B cell (primary cell): Measurements from ENCODE around the gene MPZL2. TPM values are rescaled to one million over a fixed set of nuclear protein-coding genes. Genes with fewer than 3 reads are reported as not detected.
"Not testable (repeated sequence)": the region's sequence is repeated elsewhere in the genome, so short reads cannot be mapped to it uniquely, and the experiment has no call there.

ENCODE experiments used
- ATAC-seq: fragments of 200-7000 bp; cut with Tn5 transposase; one replicate; pipeline ENCODE4 v1.10.0; 2021; ENCODE audit warnings: low read depth, mild to moderate bottlenecking, moderate number of reproducible peaks, moderate library complexity
- CTCF ChIA-PET: fragments of 350-600 bp; sonication (Branson Sonifier 250); formaldehyde crosslinking; loops from one replicate; lab custom pipeline; 2021; ENCODE audit warnings: antibody characterized with exemption, inconsistent platforms; lab: Charles Lee
- POLR2A ChIA-PET: fragments of 350-600 bp; sonication (Branson Sonifier 250); formaldehyde crosslinking; loops from one replicate; lab custom pipeline; 2021; ENCODE audit warnings: antibody characterized with exemption; lab: Charles Lee
- DNase-seq: peaks from one replicate; pipeline ENCODE4 v3.0.0; 2013
- H2AFZ ChIP-seq: 2 replicates; pipeline ENCODE4 v1.6.1; 2012; ENCODE audit warnings: mild to moderate bottlenecking, low read depth, low read length; ENCODE audit not compliant: insufficient read depth, poor library complexity, severe bottlenecking
- H3K27ac ChIP-seq, 2 donors: 1 replicate in 1 of 2; 2 replicates in 1 of 2; pipeline ENCODE4 v1.5.1; 2012 to 2013; ENCODE audit warnings: low read length in 2 of 2, mild to moderate bottlenecking in 2 of 2, moderate library complexity in 1 of 2
- H3K27me3 ChIP-seq, 4 experiments: fragments of 200-600 bp in 1 of 4; sonication (generic) in 1 of 4; replicated peaks in 1 of 4; 1 replicate in 2 of 4; 2 replicates in 2 of 4; pipeline versions ENCODE4 v1.6.1 to v1.7.0; 2013 to 2016; ENCODE audit warnings: low read length in 3 of 4, mild to moderate bottlenecking in 2 of 4, mixed read lengths in 1 of 4, moderate library complexity in 1 of 4; ENCODE audit not compliant: insufficient read depth in 4 of 4, control insufficient read depth in 3 of 4; ENCODE audit errors: control extremely low read depth in 1 of 4
- H3K36me3 ChIP-seq, 2 experiments: replicated peaks in 1 of 2; 1 replicate in 1 of 2; 2 replicates in 1 of 2; pipeline versions ENCODE4 v1.6.1 to v1.7.1; 2013; ENCODE audit warnings: low read length in 1 of 2; ENCODE audit not compliant: insufficient read depth in 2 of 2, control insufficient read depth in 1 of 2; ENCODE audit errors: control extremely low read depth in 1 of 2, extremely low read depth in 1 of 2
- H3K4me1 ChIP-seq, 2 donors: fragments of 200-600 bp in 1 of 2; sonication (generic) in 1 of 2; 1 replicate in 1 of 2; 2 replicates in 1 of 2; pipeline versions ENCODE4 v1.5.1 to v1.6.1; 2013 to 2017; ENCODE audit warnings: low read length in 2 of 2; ENCODE audit not compliant: control insufficient read depth in 2 of 2, insufficient read depth in 2 of 2
- H3K4me2 ChIP-seq: replicated peaks from 2 replicates; pipeline ENCODE3; 2012; ENCODE audit warnings: mild to moderate bottlenecking, low read depth, low read length; ENCODE audit not compliant: poor library complexity, severe bottlenecking
- H3K4me3 ChIP-seq, 5 experiments: fragments of 200-600 bp in 1 of 5; sonication (generic) in 1 of 5; 1 replicate in 3 of 5; 2 replicates in 2 of 5; pipeline versions ENCODE4 v1.5.1 to v1.7.0; 2011 to 2016; ENCODE audit warnings: low read length in 4 of 5, mild to moderate bottlenecking in 4 of 5, low read depth in 2 of 5, control low read depth in 1 of 5, moderate library complexity in 1 of 5; ENCODE audit not compliant: insufficient read depth in 1 of 5; ENCODE audit errors: control extremely low read depth in 1 of 5, extremely low read depth in 1 of 5
- H3K79me2 ChIP-seq: fragments of 200-600 bp; sonication (generic); one replicate; pipeline ENCODE4 v1.6.0; 2016; ENCODE audit warnings: low read length; ENCODE audit not compliant: control insufficient read depth, insufficient read depth
- H3K9ac ChIP-seq: fragments of 200-600 bp; sonication (generic); 2 replicates; pipeline ENCODE4 v1.6.1; 2017; ENCODE audit warnings: mild to moderate bottlenecking, low read length, moderate library complexity
- H3K9me3 ChIP-seq, 3 donors: one replicate each; pipeline versions ENCODE4 v1.6.1 to v1.7.1; 2013; ENCODE audit warnings: low read length in 2 of 3; ENCODE audit not compliant: control insufficient read depth in 2 of 3, insufficient read depth in 1 of 3; ENCODE audit errors: control extremely low read depth in 1 of 3
- H4K20me1 ChIP-seq: 2 replicates; pipeline ENCODE4 v1.6.0; 2012; ENCODE audit warnings: mild to moderate bottlenecking, low read length; ENCODE audit not compliant: insufficient read depth, control insufficient read depth, poor library complexity, severe bottlenecking
- H3K27ac Mint-ChIP-seq: one replicate; pipeline ENCODE4 v1.8.0; 2021; ENCODE audit warnings: mixed read lengths
- H3K27me3 Mint-ChIP-seq: one replicate; pipeline ENCODE4 v1.8.0; 2021; ENCODE audit warnings: mixed read lengths
- H3K4me1 Mint-ChIP-seq: one replicate; pipeline ENCODE4 v1.8.0; 2021; ENCODE audit warnings: mixed read lengths
- H3K4me3 Mint-ChIP-seq: one replicate; pipeline ENCODE4 v1.8.0; 2021; ENCODE audit warnings: mixed read lengths
- H3K9me3 Mint-ChIP-seq: one replicate; pipeline ENCODE4 v1.8.0; 2022; ENCODE audit warnings: mixed read lengths; ENCODE audit not compliant: insufficient read depth
- EZH2 ChIP-seq: IDR thresholded peaks from 2 replicates; pipeline ENCODE4 v1.6.1; 2012; ENCODE audit warnings: borderline replicate concordance, low read depth, mild to moderate bottlenecking, moderate library complexity, low read length; ENCODE audit not compliant: insufficient read depth, poor library complexity, severe bottlenecking
- WGBS: methylation state at CpG from one replicate; pipeline ENCODE4 v1.1.5; 2013; ENCODE audit warnings: missing lambda C conversion rate; ENCODE audit not compliant: insufficient coverage; 5-methylcytosine and 5-hydroxymethylcytosine counted together
- intact Hi-C: fragments of 100-400 bp; cut with micrococcal nuclease; formaldehyde crosslinking; loops from one replicate; pipeline ENCODE4 v1.10.0; 2022
- polyA plus RNA-seq: library from polyadenylated mRNA; depleted of rRNA; stranded (reverse); fragments of >200 nt; gene quantifications from 2 replicates; pipeline ENCODE4 v1.2.3, GENCODE V29; 2012
- total RNA-seq, 2 donors: library from RNA; stranded (reverse); fragments of 120-200 nt in 1 of 2; gene quantifications; 1 replicate in 1 of 2; 2 replicates in 1 of 2; pipeline versions ENCODE4 v1.2.3 to v1.2.4, GENCODE V29; 2013 to 2022
- TF ChIP-seq, protein P1 (sequence below): fragments of 200-600 bp; IDR thresholded peaks from one replicate; pipeline ENCODE4 v1.8.0; 2022; ENCODE audit warnings: antibody characterized with exemption, mild to moderate bottlenecking

Gene MPZL2
- total and polyA plus RNA-seq, 2 donors (not counting 1 experiment from before 2014, with no cell fraction given) = 1.2 TPM; not detected in 1

DNA sequence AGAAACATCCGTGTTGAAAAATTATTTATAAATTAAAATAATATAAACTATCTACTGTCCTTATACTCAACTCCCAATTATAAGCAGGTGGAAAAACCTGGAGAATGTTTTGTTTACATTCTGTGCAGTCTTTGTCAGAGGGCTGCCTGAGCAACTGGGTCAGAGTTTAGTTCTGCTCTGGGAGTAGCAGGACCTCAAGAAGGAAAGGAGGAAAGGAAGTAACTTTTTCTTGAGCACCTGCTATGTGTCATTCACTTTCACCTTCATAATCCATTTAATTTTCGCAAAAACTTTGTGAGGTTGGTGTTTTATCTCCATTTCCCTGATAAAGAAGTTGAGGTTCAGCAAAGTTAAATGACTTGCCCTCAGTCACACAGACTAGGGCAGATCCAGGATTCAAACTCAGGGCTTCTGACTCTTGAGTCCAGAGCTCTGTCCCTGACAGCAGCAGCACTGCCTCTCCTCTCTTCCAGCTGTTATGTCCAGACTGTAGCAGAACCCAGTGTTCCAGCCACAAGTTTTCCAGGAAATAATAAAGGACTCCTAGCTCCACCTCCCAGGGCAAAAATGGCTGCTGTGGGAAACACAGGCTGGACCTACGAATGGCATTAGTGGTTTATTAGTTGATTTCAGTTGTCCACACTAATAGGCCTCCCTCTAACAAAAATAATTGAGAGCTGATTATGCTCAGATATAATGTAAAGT, 46.8 kb upstream of the MPZL2 start:
- ATAC-seq = no peak
- intact Hi-C loops = no loop called here
- H3K4me2 ChIP-seq = no peak overlapping the region
- H3K27me3 ChIP-seq = no peaks in the 10 kb centered on the region
- Mint-ChIP-seq H3K4me3 (no peak overlapping the region), H3K27ac (no peak overlapping the region), H3K27me3 (no peaks in the 10 kb centered on the region), H3K4me1 (peaks cover 26% of the 10 kb centered on the region), H3K9me3 (peaks cover 3% of the 10 kb centered on the region)
- no peak overlapping the region for H3K9ac ChIP-seq
- no peak overlapping the region for H2AFZ ChIP-seq
- peaks cover 17 to 30% of the 10 kb centered on the region in 2 donors for H3K4me1 ChIP-seq
- no peak overlapping the region for H3K4me3 ChIP-seq
- POLR2A ChIA-PET = no interaction called here
- no CpG with 5 or more reads among the region's 3 CpGs for WGBS
- H3K9me3 ChIP-seq = no peaks in the 10 kb centered on the region
- TF ChIP-seq EZH2 = no peak
- TF ChIP-seq, protein P1, sequence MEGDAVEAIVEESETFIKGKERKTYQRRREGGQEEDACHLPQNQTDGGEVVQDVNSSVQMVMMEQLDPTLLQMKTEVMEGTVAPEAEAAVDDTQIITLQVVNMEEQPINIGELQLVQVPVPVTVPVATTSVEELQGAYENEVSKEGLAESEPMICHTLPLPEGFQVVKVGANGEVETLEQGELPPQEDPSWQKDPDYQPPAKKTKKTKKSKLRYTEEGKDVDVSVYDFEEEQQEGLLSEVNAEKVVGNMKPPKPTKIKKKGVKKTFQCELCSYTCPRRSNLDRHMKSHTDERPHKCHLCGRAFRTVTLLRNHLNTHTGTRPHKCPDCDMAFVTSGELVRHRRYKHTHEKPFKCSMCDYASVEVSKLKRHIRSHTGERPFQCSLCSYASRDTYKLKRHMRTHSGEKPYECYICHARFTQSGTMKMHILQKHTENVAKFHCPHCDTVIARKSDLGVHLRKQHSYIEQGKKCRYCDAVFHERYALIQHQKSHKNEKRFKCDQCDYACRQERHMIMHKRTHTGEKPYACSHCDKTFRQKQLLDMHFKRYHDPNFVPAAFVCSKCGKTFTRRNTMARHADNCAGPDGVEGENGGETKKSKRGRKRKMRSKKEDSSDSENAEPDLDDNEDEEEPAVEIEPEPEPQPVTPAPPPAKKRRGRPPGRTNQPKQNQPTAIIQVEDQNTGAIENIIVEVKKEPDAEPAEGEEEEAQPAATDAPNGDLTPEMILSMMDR = no peak
- no peak overlapping the region for H3K27ac ChIP-seq
- CTCF ChIA-PET = no interaction called here
- H3K79me2 ChIP-seq = no peaks in the 10 kb centered on the region
- no peaks in the 10 kb centered on the region for H4K20me1 ChIP-seq
- no peak for DNase-seq
- H3K36me3 ChIP-seq = no peaks in the 10 kb centered on the region

DNA sequence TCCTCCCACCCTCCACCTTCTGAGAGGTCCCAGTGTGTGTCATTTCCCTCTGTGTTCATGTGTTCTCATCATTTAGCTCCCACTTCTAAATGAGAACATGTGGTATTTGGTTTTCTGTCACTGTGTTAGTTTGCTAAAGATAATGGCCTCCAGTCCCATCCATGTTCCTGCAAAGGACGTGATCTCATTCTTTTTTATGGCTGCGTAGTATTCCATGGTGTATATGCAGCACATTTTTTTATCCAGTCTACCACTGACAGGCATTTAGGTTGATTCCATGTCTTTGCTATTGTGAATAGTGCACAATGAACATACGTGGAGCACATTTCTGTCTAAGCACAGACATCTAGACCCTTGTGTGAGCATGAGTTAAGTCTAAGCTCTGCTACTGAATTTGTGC, 46.2 kb upstream of the MPZL2 start:
- ATAC-seq (no peak), DNase-seq (no peak)
- no peak overlapping the region for H3K4me2 ChIP-seq
- H3K9ac ChIP-seq = no peak overlapping the region
- intact Hi-C loops = no loop called here
- H3K4me1 ChIP-seq = peaks cover 11 to 23% of the 10 kb centered on the region in 2 donors
- POLR2A ChIA-PET = no interaction called here
- H3K9me3 Mint-ChIP-seq = peaks cover 3% of the 10 kb centered on the region
- H3K36me3 ChIP-seq = no peaks in the 10 kb centered on the region
- CTCF ChIA-PET = no interaction called here
- peaks cover 19% of the 10 kb centered on the region for H3K4me1 Mint-ChIP-seq
- H3K27ac ChIP-seq = no peak overlapping the region
- no peaks in the 10 kb centered on the region for H4K20me1 ChIP-seq
- no peak overlapping the region for H3K4me3 ChIP-seq
- H3K79me2 ChIP-seq = no peaks in the 10 kb centered on the region
- no peak overlapping the region for H2AFZ ChIP-seq
- H3K9me3 ChIP-seq = no peaks in the 10 kb centered on the region
- no peak overlapping the region for H3K27ac Mint-ChIP-seq
- no peak overlapping the region for H3K4me3 Mint-ChIP-seq
- 100% methylated on average over 2 of the region's 3 CpGs for WGBS
- TF ChIP-seq, protein P1 = no peak
- no peak for TF ChIP-seq EZH2
- no peaks in the 10 kb centered on the region for H3K27me3 Mint-ChIP-seq
- H3K27me3 ChIP-seq = no peaks in the 10 kb centered on the region

DNA sequence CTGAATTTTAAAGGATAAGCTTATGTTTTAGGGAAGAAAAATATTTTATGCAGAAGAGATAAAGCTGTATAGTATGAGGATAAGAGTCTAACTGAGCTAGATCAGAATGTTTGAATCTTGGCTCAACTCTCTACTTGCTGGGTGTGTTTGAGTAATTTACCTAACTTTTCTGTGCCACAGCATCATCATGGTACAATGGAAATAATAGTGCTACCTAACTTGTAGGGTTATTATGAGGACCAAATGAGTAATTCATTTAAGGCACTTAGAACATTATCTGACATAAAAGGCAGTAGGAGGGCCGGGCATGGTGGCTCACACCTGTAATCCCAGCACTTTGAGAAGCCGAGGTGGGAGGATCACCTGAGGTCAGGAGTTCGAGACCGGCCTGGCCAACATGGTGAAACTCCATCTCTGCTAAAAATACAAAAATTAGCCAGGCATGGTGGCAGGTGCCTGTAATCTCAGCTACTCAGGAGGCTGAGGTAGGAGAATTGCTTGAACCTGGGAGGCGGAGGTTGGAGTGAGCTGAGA, 45.0 kb upstream of the MPZL2 start:
- H3K27ac Mint-ChIP-seq, H3K36me3 ChIP-seq, H3K27me3 Mint-ChIP-seq, H3K9me3 Mint-ChIP-seq, H2AFZ ChIP-seq, H3K79me2 ChIP-seq, H3K9ac ChIP-seq, intact Hi-C loops, POLR2A ChIA-PET, DNase-seq, ATAC-seq, H4K20me1 ChIP-seq, H3K4me3 ChIP-seq, H3K27me3 ChIP-seq, H3K4me3 Mint-ChIP-seq, H3K9me3 ChIP-seq, H3K4me2 ChIP-seq, H3K27ac ChIP-seq: not testable (repeated sequence)
- WGBS = no CpG with 5 or more reads among the region's 5 CpGs
- CTCF ChIA-PET = interaction anchor here (1.1 to 2.5 kb wide), 3 partner anchors 13 to 110 kb away, joined by 3 to 9 read pairs (median 5); no protein-coding TSS in a partner anchor
- H3K4me1 ChIP-seq = peaks cover 12 to 22% of the 10 kb centered on the region in 2 donors
- H3K4me1 Mint-ChIP-seq = peaks cover 26% of the 10 kb centered on the region
